ENCODE measurements around the gene LRCOL1.

- TF ChIP-seq CTCF (IDR thresholded peaks at IDR 0.05) (no peak), POLR2AphosphoS5 (IDR thresholded peaks at IDR 0.05; ENCODE audit: low read depth, low read length) (no peak), REST (IDR thresholded peaks at IDR 0.05; ENCODE audit: insufficient read depth in 1 of 2, low read depth in 2 of 2, low read length in 1 of 2) (no peak)
Observed at GRCh38 chr12:132602572-132603239, 7.7 kb downstream of the LRCOL1 start.

All from Panc1 (cell line).